PC-3 (cell line): Measurements from ENCODE around the gene RBMS3.

Experiments
- CTCF ChIP-seq: fragments of 300-600 bp; sonication (generic); conservative IDR thresholded peaks from 2 replicates; pipeline ENCODE4 v1.5.1; 2017; ENCODE audit warnings: antibody characterized with exemption, low read depth, mild to moderate bottlenecking, low read length
- EZH2 ChIP-seq: fragments of 300-600 bp; sonication (generic); IDR thresholded peaks from one replicate; pipeline ENCODE4 v1.6.1; 2017; ENCODE audit warnings: antibody characterized with exemption, mild to moderate bottlenecking, low read length; ENCODE audit not compliant: unreplicated experiment

GRCh38 chr3:29441422-29441821 lies 160.6 kb downstream of the RBMS3 start:
- no peak for TF ChIP-seq CTCF
- no peak for TF ChIP-seq EZH2
